Testis (tissue), 2 donors: ENCODE data around the gene FNIP1.

Experiments used
- CTCF ChIP-seq, 3 experiments: fragments of 450-650 bp in 2 of 3; fragments of 200-600 bp in 1 of 3; sonication (generic) in 1 of 3; IDR thresholded peaks; one replicate each; pipeline ENCODE4 v1.5.1; 2016 to 2019; ENCODE audit warnings: antibody characterized with exemption in 3 of 3, mild to moderate bottlenecking in 2 of 3, moderate library complexity in 1 of 3
- POLR2A ChIP-seq: fragments of 450-650 bp; IDR thresholded peaks from one replicate; pipeline ENCODE4 v1.6.1; 2017; ENCODE audit warnings: antibody characterized with exemption, mild to moderate bottlenecking, moderate library complexity

- TF ChIP-seq CTCF (IDR thresholded peaks at IDR 0.05), result no peak
- no peak for TF ChIP-seq POLR2A
These were observed 180.9 kb downstream of the FNIP1 start for GRCh38 chr5:131615957-131616356.
